NCI-H146 treated with DMSO at 0.1 percent for 48 hours (cell line): ENCODE results near the gene NRG2.

Source experiments
- DNase-seq: peaks from one replicate; lab custom pipeline; 2025; ENCODE audit not compliant: unreplicated experiment; lab: John Stamatoyannopoulos, UW

NRG2 gene

DNA sequence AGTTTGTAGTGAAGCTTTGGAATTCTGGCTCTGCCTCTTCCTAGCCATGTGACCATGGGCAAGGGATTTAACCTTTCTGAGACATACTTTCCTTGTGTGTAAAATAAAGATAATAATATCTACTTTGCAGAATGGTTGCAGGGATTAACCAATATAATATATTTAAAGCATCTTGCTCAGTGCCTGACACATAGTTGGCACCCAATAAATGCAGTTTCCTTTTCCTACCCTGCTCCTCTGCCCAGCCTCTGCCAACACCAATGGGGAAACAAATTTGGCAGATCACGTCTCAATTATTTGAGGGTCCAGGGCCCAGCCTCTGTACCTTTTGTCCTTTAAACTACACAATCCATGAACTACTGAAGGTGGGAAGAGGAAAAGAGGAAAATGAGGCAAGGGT, 91.1 kb downstream of the NRG2 start:
- DNase-seq, result no peak

DNA sequence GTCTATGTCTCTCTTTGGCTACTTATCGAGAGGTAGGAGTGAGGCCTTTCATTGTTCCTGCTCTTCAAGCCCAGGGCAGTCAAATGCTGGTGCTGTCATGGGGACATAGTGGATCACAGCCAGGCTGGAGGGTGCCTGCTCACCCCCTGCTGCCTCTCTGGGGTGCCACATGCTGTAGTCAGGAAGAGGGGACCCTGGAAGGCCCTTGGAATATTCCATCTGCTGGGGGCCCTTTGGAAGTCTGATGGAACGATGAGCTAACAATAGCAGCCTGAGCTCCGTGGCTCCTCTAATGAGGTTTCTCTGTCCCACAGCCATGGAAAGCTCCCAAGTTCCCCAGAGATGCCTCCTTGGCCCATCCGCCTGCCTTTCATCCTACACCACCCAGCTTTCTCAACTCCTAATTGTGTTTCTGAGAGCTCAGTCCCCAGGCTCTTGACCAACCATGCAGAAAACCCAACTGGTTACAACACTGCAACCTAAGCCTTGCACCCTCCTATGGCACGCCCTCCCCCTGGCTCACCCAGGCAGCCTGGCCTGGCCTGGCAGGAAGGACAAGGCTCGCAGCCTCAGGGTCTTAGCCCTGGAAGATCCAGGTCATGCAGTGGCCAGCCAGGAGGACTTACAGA, 91.7 kb downstream of the NRG2 start:
- no peak for DNase-seq

DNA sequence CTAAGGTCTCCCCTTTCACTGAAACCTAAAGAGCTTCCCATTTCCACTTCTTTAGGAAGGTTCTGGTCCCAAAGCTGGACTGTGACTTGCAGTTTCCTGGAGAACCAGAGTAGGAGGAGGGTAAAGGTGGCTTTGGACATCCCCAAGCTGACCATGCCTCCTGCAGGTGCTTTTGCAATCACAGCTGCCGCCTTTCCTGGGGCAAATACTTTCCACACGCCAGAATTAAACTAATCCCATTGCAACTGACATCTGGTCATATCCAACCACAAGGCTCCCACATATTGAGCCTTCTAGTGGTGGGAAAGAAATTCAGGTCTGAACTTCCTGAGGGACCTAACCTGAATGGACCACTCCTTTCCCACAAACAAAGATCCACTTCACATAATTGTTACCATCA, 92.7 kb downstream of the NRG2 start:
- no peak for DNase-seq

DNA sequence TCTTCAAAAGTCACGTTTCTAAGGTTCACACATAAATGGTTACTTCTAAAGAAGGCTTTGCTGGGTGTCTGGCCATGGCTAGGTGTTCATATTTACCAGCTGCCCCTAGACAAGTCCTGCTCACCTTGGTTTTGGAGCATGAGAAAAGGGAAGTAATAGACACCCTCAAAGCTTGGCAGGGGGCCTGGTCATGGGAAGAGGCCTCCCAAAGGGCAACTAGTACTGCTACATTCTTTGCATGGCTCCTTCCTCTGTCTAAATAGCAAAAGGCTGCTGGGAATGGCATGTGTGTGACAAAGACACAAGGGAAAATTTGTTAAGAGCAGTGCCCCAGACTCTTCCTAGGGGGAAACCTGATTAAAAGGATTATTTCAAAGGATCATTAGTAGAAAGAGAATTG, 93.4 kb downstream of the NRG2 start:
- no peak for DNase-seq

DNA sequence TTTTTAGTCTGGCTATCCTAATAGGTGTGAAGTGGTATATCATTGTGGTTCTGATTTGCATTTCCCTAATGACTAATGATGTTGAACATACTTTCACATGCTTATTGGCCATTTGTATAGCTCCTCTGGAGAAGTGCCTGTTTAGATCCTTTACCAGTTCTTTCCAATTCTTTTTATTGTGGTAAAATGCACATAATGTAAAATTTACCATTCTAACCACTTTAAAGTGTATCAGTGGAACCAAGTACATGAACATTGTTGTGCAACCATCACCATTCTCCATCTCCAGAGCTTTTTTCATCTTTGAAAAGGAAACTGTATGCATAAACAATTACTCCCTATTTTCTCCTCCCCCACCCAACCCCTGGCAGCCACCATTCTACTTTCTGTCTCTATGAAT, 95.4 kb downstream of the NRG2 start:
- no peak for DNase-seq

DNA sequence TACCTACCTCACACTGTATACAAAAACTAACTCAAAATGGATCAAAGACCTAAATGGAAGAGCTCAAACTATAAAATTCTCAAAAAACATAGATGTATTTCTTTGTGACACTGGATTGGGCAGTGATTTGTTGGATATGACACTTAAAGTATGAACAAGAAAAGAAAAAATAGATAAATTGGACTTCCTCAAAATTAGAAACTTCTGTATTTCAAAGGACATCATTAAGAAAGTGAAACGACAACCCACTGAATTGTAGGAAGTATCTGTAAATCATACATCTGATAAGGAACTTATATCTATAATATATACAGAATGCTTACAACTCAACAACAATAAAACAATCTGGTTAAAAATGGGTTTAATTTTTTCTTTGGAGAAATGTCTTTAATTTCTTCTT, 96.7 kb downstream of the NRG2 start:
- DNase-seq, result no peak

DNA sequence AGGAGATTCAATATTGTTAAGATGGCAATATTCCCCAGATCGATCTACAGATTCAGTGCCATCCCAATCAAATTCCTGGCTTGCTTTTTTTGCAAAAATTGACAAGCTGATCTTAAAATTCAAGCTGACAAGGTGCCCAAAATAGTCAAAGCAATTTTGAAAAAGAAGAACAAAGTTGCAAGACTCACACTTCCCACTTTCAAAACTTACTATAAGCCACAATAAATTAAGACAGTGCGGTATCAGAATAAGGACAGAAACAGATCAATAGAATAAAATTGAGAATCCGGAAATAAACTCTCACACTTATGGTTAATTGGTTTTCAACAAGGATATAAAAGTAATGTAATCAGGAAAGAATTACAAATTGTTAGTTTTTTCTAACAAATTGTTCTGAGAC, 97.1 kb downstream of the NRG2 start:
- no peak for DNase-seq

DNA sequence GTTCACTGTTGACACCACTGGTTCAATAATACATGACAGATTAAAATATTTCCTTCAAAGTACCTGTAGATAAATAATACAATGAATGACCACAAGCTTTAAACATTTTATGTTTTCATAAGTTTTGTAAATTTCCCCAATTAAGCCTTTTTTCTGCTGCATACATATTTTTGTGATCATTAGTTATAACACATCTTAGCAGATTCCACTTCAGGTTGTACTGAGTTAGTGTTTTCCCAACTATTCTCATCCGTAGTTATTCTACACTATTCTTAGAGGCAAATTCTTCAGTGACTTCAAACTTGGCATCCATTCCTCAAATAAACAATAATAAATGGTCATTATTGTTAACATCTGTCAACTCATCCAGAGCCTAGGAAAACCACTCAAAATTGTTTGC, 100.9 kb downstream of the NRG2 start:
- DNase-seq, result no peak

DNA sequence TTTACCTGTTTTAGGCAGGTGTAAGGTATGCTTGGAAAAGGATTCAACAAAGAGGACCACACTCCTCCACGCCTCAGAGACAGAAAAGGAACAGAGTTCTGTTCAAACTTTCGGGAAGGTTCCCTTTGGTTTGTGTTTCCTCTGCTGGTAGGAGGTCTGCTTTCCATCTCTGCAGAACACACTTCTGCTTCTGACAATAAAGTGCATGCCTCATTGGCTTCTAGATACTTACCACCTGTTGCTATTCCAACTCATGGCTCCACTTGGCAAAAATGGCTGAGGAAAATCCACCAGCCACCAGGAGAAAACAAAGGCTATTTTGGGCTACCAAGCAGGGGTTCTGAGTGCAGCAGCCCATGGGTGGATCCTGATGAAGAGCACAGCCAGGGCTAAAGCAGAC, 112.7 kb downstream of the NRG2 start:
- no peak for DNase-seq

DNA sequence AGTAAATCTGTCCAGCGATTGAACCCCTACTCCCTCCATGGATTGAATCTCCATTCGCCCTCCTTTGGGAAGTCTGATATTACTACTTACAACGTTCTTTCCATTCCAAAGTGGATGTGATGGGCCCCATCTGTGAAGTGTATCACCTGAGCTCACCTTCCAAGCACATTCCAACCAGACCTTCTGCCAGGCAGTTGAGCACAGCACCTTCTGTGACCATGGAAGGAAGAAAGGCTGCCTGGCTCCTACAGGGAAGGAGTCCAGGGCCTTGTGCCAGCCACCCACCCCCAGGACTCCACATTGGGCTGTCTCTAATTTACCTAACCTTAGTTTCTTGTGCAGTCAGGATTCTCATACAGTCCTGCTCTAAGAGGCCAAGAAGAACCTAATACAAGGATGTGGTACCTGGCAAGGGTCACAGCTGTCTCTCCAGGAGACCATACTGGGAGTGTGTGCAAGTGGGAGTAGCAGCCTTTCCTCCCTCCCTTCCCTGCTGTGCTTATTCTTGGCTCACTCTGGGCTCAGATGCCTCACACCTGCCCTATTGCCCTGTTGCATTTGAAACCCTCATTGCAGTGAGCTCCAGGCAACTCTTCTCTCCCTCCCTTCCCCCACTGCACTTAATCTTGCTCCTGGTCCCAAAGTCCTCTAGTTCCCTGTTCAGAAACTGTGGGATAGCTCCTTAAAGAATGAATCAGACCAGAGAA, 116.1 kb downstream of the NRG2 start:
- no peak for DNase-seq

DNA sequence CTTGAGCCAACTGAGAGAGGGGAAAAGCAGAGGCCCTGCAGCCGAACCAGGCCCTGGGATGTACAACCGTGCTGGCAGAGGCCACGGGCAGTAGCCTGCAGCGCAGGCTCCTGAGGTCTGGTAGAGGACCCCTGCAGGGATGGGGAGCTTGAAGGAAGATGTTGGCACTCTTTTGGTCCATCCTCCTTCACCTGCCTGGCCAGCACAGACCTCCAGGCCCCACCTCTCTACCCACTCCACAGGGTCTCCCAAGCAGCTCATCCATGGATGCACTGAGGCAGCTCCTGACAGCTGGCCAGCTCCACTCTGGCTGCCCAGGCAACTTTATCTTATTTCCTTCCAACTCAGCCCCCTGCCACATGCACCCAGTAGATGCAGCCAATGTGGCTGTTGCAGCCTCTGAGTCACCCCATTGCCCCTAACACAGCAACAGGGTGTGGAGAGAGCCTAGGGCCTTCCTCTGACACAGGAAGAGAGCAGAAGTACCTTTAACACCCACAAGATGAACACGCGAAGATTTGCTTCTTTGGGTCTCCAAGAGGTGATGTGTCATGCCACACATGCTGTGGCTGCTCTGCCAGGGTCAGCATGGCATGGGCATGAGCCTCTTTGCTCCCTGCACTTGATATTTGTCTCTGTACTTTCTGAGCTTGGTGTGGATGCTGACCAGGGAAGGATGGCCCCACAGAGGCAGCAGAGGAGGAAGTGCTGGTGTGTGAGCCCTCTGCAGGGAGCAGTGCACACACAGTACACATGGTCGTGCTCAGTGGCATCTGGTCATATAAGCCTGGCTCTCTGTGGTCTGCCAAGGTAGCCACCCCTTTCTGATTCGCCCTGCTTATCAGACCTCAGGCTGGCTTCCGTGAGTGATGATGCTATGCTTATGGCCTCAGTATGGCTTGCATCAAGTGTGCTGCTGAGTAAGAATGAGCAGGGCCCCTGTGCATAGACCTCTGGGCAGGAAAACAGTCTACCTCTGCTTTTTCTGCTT, 117.2 kb downstream of the NRG2 start:
- no peak for DNase-seq

DNA sequence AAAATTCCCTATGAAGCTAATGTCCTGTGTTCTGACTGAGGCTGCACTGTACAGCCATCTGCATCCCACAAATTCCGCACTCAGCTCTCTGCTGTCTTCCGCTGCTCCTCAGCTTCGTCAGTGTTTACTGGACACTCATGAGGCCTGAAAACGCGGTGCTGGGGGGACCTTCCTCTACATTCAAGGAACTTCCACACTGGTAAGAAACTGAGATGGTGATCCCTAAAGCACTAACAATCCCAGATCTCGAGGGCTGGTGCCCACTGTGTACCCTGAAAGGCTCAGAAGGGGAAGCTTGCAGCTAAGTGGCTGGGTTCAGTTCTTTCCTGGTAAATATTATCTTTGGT, 117.9 kb downstream of the NRG2 start:
- no peak for DNase-seq

DNA sequence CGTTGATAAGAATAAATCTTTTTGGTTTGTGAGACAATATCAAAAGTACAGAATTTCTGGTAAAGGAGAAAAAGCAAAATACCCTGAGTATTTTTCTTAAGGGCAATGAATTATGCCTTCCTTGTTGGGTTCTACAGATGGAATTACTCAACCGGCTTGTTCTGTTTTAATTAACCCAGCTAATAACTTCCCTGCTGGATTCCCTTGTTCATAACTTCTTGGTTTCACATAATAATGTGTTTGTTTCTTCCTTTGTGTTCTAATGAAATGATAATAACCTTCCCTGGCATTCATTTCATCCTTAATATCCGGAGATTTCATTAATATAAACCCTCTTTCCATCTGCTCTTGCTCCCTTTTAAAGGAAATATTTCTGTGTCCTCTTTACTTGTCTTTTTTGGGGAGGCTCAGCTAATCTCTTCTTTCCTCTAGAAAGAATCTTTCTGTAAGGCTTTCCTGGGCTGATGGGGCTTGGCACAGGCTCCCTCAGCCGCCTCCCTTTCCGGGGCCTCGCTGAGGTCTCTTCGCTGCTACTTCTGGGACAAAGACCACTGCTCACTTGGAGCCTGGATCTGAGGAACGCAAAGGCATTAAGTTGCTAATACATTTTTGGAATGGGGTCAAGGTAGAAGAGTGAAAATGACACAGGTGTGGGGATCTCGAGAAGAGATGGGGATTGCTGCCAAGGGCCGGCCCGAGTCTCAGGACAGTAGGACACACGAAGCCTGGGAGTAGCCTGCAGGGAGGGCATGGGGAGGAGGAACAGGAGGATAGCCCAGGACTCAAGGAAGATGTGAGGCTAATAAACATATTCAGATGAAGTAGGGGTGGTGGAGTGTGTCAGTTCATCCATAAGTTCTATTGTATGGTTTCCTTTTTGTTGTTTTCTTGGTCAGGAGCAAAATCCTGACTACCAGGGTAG, 118.5 kb downstream of the NRG2 start:
- no peak for DNase-seq

DNA sequence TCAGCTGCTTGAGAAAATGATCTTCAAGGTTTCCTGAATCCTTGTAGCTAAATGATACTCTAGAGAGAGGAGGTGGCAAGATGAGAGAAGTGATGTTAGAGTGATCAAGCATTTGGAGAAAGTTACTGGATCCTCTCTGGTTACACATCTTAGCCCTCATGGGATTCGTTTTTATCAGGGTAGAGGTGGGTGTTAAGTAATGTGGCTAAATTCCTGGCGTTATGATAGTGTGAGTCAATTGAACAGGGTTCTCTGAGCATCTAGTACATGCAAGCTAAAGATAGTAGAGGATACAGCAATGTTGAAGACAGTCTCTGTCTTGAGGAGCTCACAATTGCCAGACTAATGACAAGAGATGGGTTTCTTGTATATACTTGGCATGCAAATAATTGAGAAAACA, 123.8 kb downstream of the NRG2 start:
- DNase-seq, result no peak

DNA sequence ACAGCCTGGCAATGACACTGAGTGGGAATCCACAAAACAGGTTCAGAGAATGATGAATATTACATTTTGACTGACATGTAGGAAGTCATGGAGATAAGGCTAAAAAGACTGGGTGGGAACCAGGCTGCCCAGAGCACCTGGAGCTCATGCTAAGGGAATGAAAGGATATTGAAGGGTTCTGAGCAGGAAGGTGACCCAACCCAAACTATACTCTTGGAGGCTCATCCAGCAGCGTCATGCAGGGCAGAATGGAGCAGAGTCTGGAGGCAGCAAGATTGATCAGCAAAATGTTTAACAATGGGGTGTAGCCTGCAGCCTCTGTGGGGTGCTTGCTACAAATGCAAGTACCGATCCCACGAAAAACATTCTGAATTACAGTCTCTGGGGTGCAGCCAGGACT, 127.3 kb downstream of the NRG2 start:
- DNase-seq, result no peak

DNA sequence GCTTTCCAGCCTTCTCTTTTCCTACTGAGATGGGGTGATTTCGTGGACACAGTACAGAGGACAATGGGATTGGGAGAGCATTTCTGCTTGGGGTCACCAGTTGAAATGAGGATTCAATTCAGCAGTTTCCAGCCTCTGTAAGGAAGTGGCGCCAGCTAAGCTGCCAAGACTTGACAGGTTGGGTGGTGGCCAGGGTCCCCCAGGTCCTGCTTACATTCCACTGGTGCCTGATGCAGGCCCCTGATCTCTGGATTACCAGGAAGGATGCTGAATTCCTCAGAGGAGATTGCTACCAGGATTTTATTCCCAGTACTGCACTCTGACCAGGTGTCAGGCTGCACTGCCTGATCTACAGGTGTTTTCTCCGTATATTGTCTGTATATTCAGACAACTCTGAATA, 127.8 kb downstream of the NRG2 start:
- DNase-seq, result no peak

DNA sequence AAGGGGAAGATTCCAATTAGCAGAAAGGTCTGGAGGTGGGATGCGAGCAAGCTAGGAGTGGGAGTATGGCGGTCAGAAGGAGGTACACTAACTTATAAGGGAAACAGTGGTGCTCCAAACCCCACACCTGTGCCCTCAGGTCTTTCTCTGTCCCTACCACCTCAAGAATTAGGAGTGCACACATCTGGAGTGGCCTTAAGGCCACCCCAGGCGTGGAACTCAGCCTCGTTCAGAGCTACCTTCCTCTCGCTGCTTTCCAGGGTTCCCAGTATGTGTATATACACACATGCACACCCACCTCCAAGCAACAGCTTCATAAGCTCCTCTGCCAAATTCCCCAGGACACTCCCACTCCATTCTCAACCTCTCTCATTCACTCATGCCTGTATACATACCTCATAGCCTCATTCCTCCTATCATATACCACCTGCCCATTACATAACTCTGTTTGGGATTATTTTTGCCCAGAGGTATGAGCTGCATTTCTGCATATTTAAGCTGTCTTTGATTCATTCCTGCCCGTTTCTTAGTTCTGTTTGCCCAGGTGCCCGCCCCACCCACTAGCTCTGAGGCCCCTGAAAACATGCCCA, 128.8 kb downstream of the NRG2 start:
- no peak for DNase-seq

DNA sequence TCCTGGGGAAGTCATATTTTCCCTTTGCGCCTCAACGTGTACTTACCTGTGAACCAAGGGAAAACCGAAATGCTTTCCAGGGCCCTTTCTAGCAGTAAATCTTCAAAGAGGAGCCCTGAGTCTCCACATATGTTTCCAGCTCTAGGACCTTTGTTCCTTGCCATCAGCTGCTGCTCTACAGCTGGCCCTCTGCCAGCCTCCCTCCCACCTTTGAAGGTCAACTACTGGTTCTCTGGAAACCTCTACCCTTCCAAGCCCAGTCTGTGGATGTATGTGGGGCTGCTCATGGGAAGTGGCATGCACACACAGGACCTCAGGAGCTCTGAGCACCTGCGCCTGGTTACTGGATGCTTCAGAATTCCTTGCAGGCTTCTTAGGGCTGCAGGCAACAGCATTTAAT, 130.3 kb downstream of the NRG2 start:
- DNase-seq, result no peak

DNA sequence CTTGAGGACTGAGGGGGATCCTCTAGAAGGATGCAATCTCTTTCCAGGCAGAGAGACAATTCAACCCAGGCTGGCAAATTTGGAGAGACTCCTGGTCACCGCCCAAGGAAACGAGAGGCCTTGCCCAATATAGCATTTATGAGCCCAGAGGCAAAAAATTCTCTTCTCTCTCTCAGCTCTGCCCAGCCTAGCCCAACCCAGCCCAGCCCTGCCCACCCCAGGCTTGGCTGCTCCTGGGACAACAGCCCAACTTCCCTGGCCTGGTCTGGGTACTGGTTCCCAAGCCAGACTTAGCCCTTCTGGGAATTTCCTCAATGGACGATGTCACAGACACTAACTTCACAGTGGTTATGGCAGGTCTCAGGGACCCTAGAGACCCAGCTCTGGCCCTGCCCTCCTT, 130.9 kb downstream of the NRG2 start:
- DNase-seq, result no peak

DNA sequence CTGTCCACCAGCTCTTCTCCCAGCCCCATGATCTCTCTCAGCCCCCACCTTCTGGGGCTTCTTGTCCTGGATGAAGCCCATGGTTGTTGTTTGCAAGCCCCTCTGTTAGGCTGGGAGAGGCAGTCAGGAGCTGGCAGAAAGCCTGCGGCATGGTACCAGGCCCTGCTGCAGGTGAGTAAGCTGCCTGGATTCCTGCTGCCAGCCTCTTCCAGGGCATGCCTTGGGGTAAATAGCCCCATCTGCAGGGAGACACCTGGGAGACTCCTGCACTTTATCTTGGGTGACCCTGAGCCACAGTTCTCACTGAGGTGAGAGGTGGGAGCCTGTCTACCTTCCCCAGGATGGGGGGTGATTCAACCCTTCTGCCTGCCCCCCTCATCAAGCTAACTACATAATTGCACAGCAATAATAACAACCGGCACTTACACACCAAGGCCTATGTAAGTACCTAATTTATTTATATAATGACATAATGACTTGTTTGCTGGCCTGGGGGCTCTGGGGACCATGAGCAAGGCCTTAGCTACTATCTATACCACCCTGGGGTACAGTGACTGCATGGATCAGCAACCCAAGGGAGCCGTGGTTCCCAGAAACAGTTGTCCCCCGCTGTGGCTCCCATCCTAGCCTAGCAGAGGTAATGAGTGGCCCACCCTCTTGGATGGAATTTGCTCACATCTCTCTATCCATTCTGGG, 131.5 kb downstream of the NRG2 start:
- no peak for DNase-seq
